A549 (cell line): ENCODE data around the gene SNX25.

Experiments
- CTCF ChIP-seq: fragments of >200 bp; sonication (Bioruptor Twin); formaldehyde crosslinking; IDR thresholded peaks from 3 replicates; pipeline ENCODE4 v1.5.1; 2016
- EHMT2 ChIP-seq: fragments of 200-600 bp; sonication (generic); IDR thresholded peaks from 2 replicates; pipeline ENCODE4 v1.6.1; 2016; ENCODE audit warnings: antibody characterized with exemption, low read depth, mild to moderate bottlenecking, moderate library complexity
- MYC ChIP-seq: IDR thresholded peaks from 2 replicates; pipeline ENCODE4 v1.6.1; 2012; ENCODE audit warnings: mild to moderate bottlenecking, inconsistent platforms, low read length, improper control_type of control experiment, borderline replicate concordance
- POLR2A ChIP-seq: IDR thresholded peaks from 2 replicates; pipeline ENCODE4 v1.6.1; 2012; ENCODE audit warnings: mild to moderate bottlenecking, low read length
- RAD21 ChIP-seq, 2 experiments: fragments of >200 bp in 1 of 2; sonication (Bioruptor Twin) in 1 of 2; formaldehyde crosslinking in 1 of 2; IDR thresholded peaks in 1 of 2; conservative IDR thresholded peaks in 1 of 2; 2 replicates in 1 of 2; 3 replicates in 1 of 2; pipeline ENCODE4 v1.6.1; 2012 to 2018; ENCODE audit warnings: inconsistent platforms in 1 of 2

- TF ChIP-seq MYC (no peak), POLR2A (no peak), CTCF (no peak), RAD21 (conservative IDR thresholded peaks at IDR 0.05 in 1 of 2, IDR thresholded peaks at IDR 0.05 in 1 of 2) (no peak), EHMT2 (no peak)
Measured at GRCh38 chr4:185304541-185304940, 95.1 kb downstream of the SNX25 start.
